ENCODE measurements around the gene SLC34A1.
"Not testable (repeated sequence)": the region's sequence is repeated elsewhere in the genome, so short reads cannot be mapped to it uniquely, and the experiment has no call there.

SLC34A1 gene

GRCh38 chr5:177372034-177372896 is 12.0 kb upstream of the SLC34A1 start:
- no peak overlapping the region for H3K4me3 ChIP-seq (replicated peaks in 1 of 2; ENCODE audit: low read depth in 2 of 2, low read length in 2 of 2)
- TF ChIP-seq CTCF (IDR thresholded peaks at IDR 0.05; ENCODE audit: low read depth, low read length): no peak
- DNase-seq (ENCODE audit: low read depth in 2 of 2): no peak

GRCh38 chr5:177372910-177373309 is 11.3 kb upstream of the SLC34A1 start:
- H3K4me3 ChIP-seq (replicated peaks in 1 of 2; ENCODE audit: low read depth in 2 of 2, low read length in 2 of 2): no peak overlapping the region
- no peak for DNase-seq (ENCODE audit: low read depth in 2 of 2)

GRCh38 chr5:177373806-177374205 is 10.4 kb upstream of the SLC34A1 start:
- DNase-seq (ENCODE audit: low read depth in 2 of 2): no peak
- H3K4me3 ChIP-seq (replicated peaks in 1 of 2; ENCODE audit: low read depth in 2 of 2, low read length in 2 of 2): no peak overlapping the region
- TF ChIP-seq CTCF (IDR thresholded peaks at IDR 0.05; ENCODE audit: low read depth, low read length): no peak

More at GRCh38 chr5:177372910-177373309, 11.3 kb upstream of the SLC34A1 start:
- TF ChIP-seq CTCF (IDR thresholded peaks at IDR 0.05; ENCODE audit: low read depth, low read length): no peak

- DNase-seq (ENCODE audit: low read depth in 2 of 2): no peak
- H3K4me3 ChIP-seq (replicated peaks in 1 of 2; ENCODE audit: low read depth in 2 of 2, low read length in 2 of 2): no peak overlapping the region
- no peak for TF ChIP-seq CTCF (IDR thresholded peaks at IDR 0.05; ENCODE audit: low read depth, low read length)
Observed at GRCh38 chr5:177374211-177374610, 10.0 kb upstream of the SLC34A1 start.

GRCh38 chr5:177375516-177375915 is 8.7 kb upstream of the SLC34A1 start:
- H3K4me3 ChIP-seq (replicated peaks in 1 of 2; ENCODE audit: low read depth in 2 of 2, low read length in 2 of 2); DNase-seq (ENCODE audit: low read depth in 2 of 2): not testable (repeated sequence)

GRCh38 chr5:177376107-177376506 is 8.1 kb upstream of the SLC34A1 start:
- DNase-seq (ENCODE audit: low read depth in 2 of 2): no peak
- no peak for TF ChIP-seq CTCF (IDR thresholded peaks at IDR 0.05; ENCODE audit: low read depth, low read length)
- no peak overlapping the region for H3K4me3 ChIP-seq (replicated peaks in 1 of 2; ENCODE audit: low read depth in 2 of 2, low read length in 2 of 2)

- no peak overlapping the region for H3K4me3 ChIP-seq (replicated peaks in 1 of 2; ENCODE audit: low read depth in 2 of 2, low read length in 2 of 2)
- no peak for DNase-seq (ENCODE audit: low read depth in 2 of 2)
- no peak for TF ChIP-seq CTCF (IDR thresholded peaks at IDR 0.05; ENCODE audit: low read depth, low read length)
Observed at GRCh38 chr5:177377851-177378776, 6.1 kb upstream of the SLC34A1 start.
